Stimulated activated CD4-positive, alpha-beta T cell treated with anti-CD3 and anti-CD28 coated beads, Interleukin-12 subunit alpha, Interleukin-12 subunit beta, amount 100 ng/mL, for 48 hours (primary cell): ENCODE results near the gene CRIP1.

Source experiments
- DNase-seq, 3 donors: peaks; one replicate each; pipeline ENCODE4 v3.0.0-alpha.2; 2020; ENCODE audit warnings: low read depth in 2 of 3, low spot score in 1 of 3

Gene CRIP1

DNA sequence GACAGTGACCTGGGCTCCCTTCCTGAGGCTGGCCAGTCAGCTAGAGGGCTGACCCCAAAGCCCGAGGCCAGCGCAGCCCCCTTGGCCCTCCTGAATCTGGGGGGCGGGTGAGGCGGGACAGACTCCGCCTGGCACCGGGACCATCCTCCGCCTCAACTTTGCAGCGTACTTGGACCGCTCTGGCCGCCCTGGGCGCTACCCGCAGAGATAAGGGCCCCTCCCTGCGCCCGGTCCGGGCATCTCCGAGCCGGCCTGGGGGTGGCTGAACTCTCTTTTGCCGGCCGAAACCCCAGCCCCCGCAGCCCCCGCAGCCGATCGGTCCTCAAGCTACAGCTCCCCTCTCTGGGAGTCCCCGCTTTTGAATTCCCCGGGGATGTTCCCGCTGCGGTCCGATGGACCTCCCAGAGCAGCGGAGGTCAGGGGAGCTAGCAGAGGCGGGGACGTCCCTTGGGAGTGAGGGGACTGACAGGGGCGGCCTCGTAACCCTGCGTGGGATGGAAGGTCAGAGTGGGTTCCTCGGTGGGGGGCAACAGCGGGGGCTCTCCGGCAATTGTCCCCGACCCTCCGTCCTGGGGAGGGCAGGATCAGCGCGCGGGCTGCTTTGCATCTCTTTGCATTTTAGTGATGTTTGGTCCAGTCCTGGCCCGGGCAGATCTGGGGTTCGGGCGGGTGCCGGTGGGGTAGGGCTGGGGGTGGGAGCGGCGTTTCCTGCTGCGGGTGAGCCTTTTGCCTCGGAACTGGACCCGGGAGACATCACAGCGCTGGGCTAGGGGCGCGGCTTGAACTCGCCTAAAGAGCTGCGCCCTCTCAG lies at the start of gene CRIP1:
CRIP1 (plus strand) TSS at position 724 of the 811 bp plus-strand sequence. CDS start 374 bp downstream, outside the sequence.
- DNase-seq = no peak

DNA sequence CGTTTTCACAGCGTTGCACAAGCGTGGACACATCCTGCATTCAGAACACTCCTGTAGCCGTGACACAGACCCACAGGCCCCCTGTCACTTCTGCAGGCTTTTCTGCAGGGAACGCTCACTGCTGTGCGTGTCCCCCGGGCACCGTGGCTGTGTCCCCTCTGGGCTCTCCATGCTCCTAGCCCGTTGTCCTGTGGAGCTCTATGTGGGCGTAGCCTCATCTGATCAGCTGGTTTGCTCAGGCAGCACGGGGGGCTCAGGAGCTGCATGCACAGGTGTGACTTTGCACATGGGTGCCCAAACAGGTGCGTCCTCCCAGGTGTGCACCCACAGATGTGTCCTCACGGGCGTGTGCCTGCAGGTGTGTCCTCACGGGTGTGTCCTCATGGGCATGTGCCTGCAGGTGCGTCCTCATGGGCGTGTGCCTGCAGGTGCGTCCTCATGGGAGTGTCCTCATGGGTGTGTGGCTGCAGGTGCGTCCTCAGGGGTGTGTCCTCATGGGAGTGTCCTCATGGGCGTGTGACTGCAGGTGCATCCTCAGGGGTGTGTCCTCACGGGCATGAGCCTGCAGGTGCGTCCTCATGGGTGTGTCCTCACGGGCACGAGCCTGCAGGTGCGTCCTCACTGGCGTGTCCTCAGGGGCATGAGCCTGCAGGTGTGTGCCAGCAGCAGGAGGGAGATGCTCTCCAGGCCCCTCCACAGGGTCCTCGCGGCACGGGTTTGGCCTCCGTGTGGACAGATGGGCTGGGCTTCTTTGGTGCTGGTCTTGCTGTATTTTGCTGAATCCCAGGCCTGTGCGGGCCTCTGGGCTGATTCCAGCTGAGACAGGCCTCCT lies 49.6 kb upstream of the CRIP1 start:
- DNase-seq = no peak

DNA sequence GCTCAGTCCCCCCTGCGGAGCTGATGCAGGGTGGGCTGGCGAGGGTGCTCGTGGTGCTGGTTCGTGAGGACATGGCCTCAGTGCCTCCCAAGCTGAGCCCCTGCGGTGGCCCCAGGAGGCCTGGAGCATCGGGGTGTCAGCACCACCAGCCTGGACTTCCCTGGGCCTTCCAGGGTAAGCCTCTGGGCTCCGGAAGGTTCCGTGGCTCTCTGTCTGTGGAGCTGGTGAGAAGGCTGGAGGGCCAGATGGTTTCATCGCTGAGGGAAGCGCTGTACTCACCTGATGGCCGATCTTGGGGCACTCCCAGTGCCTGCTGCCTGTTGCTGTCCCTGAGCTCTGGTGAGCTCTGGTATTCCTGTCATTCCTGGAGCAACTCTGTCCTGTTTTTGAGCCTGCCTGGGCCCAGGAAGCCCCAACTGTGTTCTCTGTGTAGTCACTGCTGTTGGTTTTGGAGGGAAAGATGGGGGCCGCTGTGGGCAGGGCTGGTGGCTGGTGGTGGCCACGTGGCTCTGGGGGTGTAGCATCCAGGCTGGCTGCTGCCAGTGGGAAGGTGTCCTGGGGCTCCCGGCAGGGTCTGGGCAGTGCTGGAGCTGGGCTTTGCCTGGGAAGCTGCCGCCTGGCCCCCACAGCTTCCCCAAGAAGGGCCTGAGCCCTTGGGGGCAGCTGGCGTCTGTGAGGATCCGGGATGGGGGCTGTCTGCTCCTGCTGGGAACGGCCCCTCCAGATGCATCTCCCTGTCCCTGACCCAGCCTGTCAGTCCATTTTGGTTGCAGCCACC lies 48.8 kb upstream of the CRIP1 start:
- no peak for DNase-seq

GRCh38 chr14:105439179-105439578 lies 47.5 kb upstream of the CRIP1 start:
- DNase-seq = no peak

GRCh38 chr14:105439710-105440553 lies 46.8 kb upstream of the CRIP1 start:
- no peak for DNase-seq

DNA sequence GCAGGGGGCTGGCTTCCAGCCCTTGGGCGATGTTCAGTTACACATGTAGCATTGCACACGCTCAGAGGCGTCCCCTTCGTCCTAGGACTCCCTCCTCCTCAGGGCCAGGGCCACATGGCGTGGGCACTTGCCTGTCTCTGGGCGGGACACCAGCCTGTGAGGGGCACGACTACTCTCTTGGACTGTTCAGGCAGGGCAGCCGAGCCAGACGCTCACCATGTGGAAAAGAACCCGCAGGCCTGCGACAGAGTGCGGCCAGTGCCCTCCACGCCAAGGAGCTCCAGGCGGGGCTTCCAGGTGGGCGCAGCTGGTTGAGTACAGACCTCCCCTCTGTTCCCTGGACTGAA lies 46.2 kb upstream of the CRIP1 start:
- no peak for DNase-seq

DNA sequence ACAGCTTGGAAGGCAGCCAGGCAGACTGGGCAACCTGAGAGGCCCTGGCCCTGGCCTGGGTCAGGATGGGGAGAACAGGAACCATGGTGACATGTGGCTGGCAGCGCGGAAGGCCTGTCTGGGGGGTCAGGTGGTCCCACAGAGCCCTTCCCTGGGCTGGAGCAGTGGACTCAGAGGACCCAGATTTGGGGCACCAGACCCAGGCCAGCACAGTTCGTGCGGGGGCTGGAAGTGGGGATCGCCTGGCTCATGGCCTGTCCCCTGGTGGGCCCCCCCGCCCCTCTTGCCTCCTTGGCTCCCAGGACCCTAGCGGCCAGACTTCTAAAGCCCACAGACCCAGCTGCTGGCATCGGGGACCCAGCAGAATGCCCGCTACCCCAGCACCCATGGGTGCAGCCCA lies 45.7 kb upstream of the CRIP1 start:
- DNase-seq = no peak

DNA sequence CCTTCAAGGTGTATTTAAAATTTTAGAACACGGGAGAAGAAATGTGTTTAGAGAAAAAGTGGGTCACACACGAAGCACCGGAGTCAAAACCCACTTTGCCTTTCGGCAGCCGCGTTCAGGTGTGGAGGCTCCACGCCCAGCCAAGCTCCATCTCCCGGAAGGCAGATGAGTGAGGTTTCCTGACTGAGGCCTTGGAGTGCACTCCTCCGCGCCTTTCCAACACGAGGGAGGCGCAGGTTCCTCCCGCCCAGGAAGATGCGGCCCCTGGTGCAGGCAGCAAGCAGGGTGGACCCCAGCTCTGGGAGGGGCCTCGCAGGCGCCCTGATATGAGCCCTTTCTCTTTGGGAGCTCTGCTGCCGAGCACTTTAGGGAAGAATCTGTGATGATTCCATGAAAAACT lies 44.6 kb upstream of the CRIP1 start:
- DNase-seq = no peak

- DNase-seq = no peak
Measured at GRCh38 chr14:105442834-105443233, 43.9 kb upstream of the CRIP1 start.

DNA sequence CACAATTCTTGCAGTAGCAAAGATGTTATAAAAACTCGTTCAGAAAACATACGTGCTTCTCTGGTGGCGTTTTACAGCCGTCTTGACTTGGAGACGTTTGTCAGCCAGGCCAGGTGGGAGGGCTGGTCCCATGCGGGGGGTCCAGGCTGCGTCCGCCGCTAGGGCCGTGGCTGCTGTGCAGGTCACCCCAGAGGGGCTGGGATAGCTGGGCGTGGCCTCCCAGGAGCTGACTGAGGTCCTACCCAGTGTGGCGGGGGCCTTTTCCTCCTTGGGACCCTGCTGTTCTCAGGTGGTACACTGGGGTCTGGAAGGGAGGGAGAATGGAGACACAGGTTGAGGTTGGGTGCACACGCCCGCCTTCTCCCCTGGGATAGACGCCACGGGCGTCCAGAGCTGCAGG lies 41.8 kb upstream of the CRIP1 start:
- no peak for DNase-seq

- no peak for DNase-seq
Measured at GRCh38 chr14:105445290-105445689, 41.4 kb upstream of the CRIP1 start.

DNA sequence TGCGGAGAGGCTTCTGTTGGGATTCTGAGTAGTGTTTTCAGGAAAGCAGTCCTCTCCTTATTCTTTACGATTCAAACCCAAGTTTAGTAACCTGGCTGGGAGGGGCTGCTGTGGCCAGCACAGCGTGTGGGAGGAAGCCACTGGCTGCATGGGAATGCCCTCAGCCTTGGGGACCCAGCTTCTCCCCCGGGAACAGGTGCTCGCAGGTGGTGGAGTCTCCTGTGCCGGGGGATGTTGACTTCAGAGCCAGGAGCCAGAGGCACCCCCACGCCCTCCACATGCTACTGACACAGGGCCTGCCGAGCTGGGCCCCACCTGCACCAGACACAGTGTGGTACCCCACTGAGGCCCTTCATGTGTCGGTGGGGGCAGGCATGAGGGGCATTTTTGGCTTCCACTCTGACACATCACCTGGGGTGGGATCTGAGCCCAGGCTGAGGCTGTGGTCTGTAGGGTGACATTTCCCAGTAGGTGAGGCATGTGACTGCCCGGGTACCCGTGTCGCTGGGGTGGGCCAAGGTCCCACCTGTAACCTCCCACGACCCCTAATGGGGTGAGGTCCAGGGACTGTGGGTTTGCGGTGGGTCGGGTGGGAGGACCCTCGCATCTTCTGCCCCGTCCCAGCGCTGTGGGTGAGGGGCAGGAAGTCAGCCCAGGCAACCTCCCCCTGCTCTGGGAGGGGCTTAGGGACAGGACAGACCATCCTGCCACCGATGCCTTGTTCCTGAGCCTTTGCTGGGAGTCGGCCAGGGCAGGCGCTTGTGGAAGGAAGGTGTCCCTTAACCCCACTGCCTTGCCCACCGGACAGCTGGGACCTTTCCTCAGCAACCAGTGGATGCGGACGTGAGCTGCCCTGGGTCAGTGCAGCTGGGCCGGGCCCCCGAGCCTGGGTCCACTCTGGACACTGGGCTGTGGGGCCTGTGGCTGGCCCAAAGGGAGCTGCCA lies 40.5 kb upstream of the CRIP1 start:
- DNase-seq = no peak

- no peak for DNase-seq
Measured at GRCh38 chr14:105446971-105447370, 39.7 kb upstream of the CRIP1 start.

DNA sequence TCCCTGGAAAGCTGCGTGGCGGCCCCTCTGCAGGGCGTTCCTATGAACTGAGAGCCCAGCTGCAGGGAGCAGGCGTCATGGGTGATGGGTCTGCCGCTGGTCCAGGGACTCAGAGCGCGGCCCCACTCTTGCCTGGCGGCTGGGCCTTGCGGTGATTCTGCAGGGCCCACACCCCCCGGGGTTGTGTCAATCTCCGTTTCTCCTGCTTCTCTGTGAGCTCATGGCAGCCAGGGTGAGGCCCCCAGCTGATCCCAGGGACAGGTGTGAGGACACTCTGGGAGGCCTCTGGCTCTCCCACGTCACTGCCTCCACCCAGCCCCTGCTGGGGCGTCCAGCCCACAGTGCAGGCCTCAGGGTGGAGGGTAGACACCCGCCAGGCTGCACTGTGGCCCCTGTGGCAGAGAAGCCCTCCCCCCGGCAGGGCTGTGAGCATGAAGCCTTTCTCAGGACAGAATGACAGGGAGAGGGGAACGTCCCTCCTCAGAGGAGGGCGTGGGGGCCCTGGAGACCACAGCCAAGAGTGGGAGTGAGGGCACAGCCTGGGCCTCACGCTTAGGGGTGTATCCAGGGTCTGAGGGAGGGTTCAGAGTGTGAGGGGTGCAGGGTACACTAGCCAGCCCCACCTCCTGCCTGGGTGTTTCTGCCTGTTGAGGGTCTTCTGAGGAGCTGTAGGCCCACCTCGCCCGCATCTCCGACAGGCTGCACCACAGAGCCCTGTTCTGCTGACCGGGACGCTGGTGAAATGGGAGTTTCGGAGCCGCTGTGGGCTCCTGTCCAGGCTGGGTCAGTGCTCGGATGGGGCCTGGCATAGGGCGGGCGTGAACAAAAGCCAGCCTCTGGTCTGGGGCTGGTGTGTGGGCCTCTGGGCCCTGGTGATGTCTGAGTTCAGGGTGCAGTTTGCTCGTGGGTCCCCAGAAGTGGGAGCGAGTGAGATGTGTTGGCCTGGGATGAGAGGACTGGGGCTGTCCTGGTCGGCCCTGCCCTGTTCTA lies 38.7 kb upstream of the CRIP1 start:
- no peak for DNase-seq

GRCh38 chr14:105448706-105449111 lies 38.0 kb upstream of the CRIP1 start:
- DNase-seq = peak; percentile 25 to 47 (median 44)

- no peak for DNase-seq
Measured at GRCh38 chr14:105449276-105450122, 37.2 kb upstream of the CRIP1 start.

DNA sequence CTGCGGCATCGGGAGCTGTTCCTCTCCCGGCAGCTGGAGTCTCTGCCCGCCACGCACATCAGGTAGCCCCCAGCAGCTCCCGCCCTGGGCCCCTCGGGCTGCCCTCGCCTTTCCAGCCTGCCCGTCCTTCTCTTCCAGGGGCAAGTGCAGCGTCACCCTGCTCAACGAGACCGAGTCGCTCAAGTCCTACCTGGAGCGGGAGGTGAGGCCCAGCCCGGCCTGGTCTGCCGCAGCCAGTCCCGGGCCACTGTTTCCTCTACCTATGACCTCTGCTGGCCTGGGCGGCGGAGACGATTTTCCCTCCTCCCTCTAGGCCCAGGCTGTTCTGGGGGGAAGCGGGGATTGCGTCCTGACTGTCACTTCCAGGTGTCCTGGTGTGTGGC lies 36.6 kb upstream of the CRIP1 start:
- no peak for DNase-seq
